ENCODE data around the gene NRCAM.

GRCh38 chr7:108440613-108441012 is 15.6 kb downstream of the NRCAM start:
- TF ChIP-seq POLR2A (IDR thresholded peaks at IDR 0.05; ENCODE audit: low read length) (no peak), BHLHE40 (IDR thresholded peaks at IDR 0.05; ENCODE audit: low read depth, low read length) (no peak), ZFP36 (IDR thresholded peaks at IDR 0.05; ENCODE audit: borderline replicate concordance, partially characterized antibody) (no peak)
